Measurements from ENCODE around the gene MED12L.
A peak's percentile ranks its signal among the peaks of the same experiment; 100 is the strongest.

MED12L gene

DNA sequence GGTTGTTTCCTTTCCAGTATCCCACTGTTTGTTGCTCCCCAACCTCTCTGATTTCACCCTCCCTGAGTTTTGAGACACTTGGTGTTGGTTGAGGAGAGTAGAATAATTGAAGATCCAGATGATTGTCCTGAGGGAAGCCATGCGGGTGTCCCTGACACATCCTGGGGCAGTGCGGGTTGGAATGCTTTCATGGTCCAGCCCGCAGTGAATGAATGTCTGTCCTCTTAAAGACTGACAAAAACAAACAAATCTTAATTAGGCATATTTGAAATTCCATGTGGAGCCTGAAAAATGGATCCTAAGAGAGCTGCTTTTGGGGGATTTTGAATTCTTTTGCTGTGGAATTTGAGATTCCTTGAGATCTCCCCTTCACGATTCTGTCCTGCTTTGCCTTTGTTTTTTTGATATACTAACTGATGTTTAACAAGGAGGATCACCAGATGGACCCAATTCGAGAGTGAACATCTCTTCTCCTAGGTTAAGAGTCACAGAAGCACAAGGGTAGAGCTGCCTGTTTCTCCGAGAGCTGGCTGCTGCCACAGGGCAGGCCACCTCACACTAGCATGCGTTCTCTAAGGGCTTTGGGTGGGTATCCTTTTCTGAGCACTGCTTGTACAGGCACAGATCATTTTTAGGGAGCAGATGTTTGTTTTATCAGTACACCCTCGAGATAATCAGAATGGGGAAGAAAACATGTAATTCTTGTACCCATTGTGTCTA lies 70.1 kb downstream of the MED12L start:
- no peak for DNase-seq (ENCODE audit: low read depth)
- no peak overlapping the region for H3K4me3 ChIP-seq (ENCODE audit: low read depth, low read length)
- TF ChIP-seq, protein P1, sequence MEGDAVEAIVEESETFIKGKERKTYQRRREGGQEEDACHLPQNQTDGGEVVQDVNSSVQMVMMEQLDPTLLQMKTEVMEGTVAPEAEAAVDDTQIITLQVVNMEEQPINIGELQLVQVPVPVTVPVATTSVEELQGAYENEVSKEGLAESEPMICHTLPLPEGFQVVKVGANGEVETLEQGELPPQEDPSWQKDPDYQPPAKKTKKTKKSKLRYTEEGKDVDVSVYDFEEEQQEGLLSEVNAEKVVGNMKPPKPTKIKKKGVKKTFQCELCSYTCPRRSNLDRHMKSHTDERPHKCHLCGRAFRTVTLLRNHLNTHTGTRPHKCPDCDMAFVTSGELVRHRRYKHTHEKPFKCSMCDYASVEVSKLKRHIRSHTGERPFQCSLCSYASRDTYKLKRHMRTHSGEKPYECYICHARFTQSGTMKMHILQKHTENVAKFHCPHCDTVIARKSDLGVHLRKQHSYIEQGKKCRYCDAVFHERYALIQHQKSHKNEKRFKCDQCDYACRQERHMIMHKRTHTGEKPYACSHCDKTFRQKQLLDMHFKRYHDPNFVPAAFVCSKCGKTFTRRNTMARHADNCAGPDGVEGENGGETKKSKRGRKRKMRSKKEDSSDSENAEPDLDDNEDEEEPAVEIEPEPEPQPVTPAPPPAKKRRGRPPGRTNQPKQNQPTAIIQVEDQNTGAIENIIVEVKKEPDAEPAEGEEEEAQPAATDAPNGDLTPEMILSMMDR (conservative IDR thresholded peaks at IDR 0.05; ENCODE audit: low read depth, low read length), result no peak

DNA sequence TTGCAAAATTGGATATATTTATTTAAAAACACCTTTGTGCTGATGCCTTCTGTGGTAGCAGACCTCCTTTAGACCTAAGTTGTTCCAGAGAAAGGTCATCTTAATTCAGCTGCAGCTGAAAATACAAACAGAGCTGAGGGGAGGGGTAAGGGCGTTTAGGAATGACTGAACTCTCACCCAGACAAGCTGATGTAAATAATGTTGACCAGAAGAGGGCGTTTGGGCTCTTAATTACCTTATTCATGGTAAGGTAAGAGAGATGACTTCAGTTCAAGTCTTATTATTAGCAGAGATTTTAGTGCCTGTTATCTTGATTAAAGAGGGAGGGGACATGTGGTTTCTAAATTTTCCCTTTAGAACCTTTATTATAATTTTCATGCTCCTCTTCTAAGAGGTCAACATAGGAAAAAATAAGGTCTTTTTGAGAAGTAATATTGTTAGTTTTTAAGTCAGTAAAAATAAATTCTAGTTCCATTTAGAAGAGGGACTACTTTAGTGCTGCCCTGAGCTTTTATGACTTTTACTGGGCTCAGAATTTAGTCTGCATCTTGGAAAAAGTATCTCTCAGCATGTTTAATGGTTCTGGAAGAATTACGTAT lies 71.3 kb downstream of the MED12L start:
- H3K4me3 ChIP-seq (ENCODE audit: low read depth, low read length), result no peak overlapping the region
- TF ChIP-seq, protein P1 (conservative IDR thresholded peaks at IDR 0.05; ENCODE audit: low read depth, low read length), result peak; percentile 68
- DNase-seq (ENCODE audit: low read depth), result peak; percentile 81

DNA sequence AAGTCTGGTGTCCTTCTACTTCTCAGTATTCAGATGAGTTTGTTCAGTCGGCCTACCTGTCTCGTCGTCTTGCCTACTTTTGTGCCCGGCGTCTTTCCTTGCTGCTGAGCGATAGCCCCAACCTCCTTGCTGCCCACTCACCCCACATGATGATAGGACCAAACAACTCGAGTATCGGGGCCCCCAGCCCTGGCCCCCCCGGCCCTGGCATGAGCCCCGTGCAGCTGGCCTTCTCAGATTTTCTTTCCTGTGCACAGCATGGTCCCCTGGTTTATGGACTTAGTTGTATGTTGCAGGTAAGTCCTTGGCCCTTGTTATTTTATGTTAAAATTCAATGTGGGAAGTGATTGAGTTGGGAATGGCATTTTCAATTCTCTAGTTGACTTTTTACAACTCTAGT lies 74.3 kb downstream of the MED12L start:
- TF ChIP-seq, protein P1 (conservative IDR thresholded peaks at IDR 0.05; ENCODE audit: low read depth, low read length), result no peak
- H3K4me3 ChIP-seq (ENCODE audit: low read depth, low read length), result no peak overlapping the region
- DNase-seq (ENCODE audit: low read depth), result no peak

DNA sequence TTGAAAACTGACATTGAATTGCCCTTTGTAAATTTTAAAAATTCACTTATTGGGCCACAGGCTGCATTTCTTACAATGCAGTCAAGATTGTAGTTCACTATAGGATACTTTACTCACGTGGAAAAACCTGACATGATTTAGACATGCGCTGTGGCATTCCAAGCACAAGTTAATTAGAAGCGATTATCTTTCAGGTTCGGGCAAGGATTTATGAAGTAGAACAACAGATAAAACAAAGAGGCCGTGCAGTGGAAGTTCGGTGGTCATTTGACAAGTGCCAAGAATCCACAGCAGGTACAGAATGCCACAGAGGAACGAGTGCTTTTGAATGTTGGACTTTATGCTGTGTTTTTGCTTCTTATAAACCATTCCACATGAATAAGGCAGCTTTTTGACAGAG lies 79.8 kb downstream of the MED12L start:
- no peak for DNase-seq (ENCODE audit: low read depth)
- H3K4me3 ChIP-seq (ENCODE audit: low read depth, low read length), result no peak overlapping the region
- TF ChIP-seq, protein P1 (conservative IDR thresholded peaks at IDR 0.05; ENCODE audit: low read depth, low read length), result no peak

DNA sequence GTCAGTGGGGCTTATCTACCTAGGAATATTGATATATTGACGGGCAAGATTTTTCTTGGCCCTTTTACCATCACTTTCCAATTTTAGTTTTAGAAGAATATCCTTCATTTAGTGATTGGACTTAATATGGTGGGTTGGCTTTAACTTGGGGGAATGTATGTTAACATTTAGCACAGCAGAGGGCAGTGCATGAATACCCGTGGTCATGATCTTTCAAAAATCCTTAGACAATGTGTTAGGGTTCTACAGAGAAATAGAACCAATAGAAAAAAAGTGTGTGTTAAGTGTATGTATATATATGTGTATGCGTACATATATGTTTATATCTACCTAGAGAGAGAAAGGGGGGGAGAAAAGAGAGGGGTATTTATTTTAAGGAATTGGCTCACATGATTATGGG lies 80.7 kb downstream of the MED12L start:
- TF ChIP-seq, protein P1 (conservative IDR thresholded peaks at IDR 0.05; ENCODE audit: low read depth, low read length), result peak; percentile 28
- peak; percentile 34 for DNase-seq (ENCODE audit: low read depth)
- no peak overlapping the region for H3K4me3 ChIP-seq (ENCODE audit: low read depth, low read length)

DNA sequence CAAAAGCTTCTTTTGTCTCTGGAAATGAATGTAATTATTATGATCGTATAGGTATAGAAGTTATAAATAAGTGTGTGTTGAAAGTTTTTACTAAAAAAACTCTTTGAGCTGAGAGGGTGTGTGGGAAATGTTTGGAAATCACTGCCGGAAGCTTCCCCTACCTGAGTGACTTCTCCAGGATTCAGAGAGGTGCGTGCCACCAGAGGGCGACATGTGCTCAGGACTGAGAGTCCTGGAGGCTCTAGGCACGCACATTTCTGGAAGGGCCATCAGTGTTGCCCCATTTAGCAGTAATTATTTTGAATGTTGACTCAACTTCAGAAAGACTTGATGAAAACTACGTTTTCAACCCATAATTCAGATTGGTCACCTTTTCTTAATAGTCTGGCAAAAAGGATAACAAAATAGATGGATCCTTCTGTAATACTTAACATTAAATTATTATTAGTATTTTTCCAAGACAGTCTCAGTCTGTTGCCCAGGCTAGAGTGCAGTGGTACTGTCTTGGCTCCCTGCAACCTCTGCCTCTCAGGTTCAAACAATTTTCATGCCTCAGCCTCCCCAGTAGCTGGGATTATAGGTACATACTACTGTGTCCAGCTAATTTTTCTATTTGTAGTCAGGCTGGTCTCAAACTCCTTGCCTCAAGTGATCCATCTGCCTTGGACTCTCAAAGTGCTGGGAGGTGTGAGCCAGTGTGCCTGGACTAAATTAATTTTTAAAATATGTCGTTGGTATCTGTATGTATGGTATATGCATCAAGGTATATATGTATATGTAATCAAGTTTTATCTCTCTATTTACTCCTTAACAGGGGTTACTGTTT lies 83.0 kb downstream of the MED12L start:
- no peak overlapping the region for H3K4me3 ChIP-seq (ENCODE audit: low read depth, low read length)
- peak; percentile 76 for DNase-seq (ENCODE audit: low read depth)
- TF ChIP-seq, protein P1 (conservative IDR thresholded peaks at IDR 0.05; ENCODE audit: low read depth, low read length), result peak; percentile 97

All from choroid plexus epithelial cell (primary cell).